Bone marrow (tissue), 2 donors: ENCODE results near the gene SIX5.

Experiments
- DNase-seq, 2 donors: peaks; one replicate each; lab custom pipeline; 2025; lab: John Stamatoyannopoulos, UW

Gene SIX5

GRCh38 chr19:45792470-45793177, 23.6 kb upstream of the SIX5 start, which contains the start of gene DMWD:
DMWD (minus strand) TSS chr19:45792845; CDS start chr19:45792756, 89 bp downstream.
- peak; percentile 91 to 92 for DNase-seq

GRCh38 chr19:45791744-45792469, 22.9 kb upstream of the SIX5 start:
- DNase-seq: no peak

- peak; percentile 40 to 79 for DNase-seq
Observed at GRCh38 chr19:45790942-45791341, 21.9 kb upstream of the SIX5 start.

- no peak for DNase-seq
Observed at GRCh38 chr19:45789035-45789786, 20.2 kb upstream of the SIX5 start.

- DNase-seq: no peak
Observed at GRCh38 chr19:45786533-45786894, 17.5 kb upstream of the SIX5 start.

GRCh38 chr19:45785781-45786532, 16.9 kb upstream of the SIX5 start:
- DNase-seq: no peak

GRCh38 chr19:45785097-45785496, 16.0 kb upstream of the SIX5 start:
- DNase-seq: no peak

- DNase-seq: no peak
Observed at GRCh38 chr19:45784096-45784495, 15.0 kb upstream of the SIX5 start.

GRCh38 chr19:45782820-45783785, 14.1 kb upstream of the SIX5 start:
- DNase-seq: no peak

- DNase-seq: no peak
Observed at GRCh38 chr19:45782162-45782691, 13.2 kb upstream of the SIX5 start, which contains the start of gene DMPK. DMPK (minus strand) TSS chr19:45782490; CDS start chr19:45782352, 138 bp downstream.

GRCh38 chr19:45781214-45782161, 12.4 kb upstream of the SIX5 start:
- peak in 1 of 2 donors; percentile 13 for DNase-seq

GRCh38 chr19:45780448-45781213, 11.6 kb upstream of the SIX5 start:
- no peak for DNase-seq

GRCh38 chr19:45780146-45780447, 11.0 kb upstream of the SIX5 start:
- no peak for DNase-seq

- DNase-seq: peak; percentile 28 to 58
Observed at GRCh38 chr19:45779231-45780145, 10.4 kb upstream of the SIX5 start.

GRCh38 chr19:45778010-45778661, 9.1 kb upstream of the SIX5 start:
- no peak for DNase-seq

GRCh38 chr19:45777395-45777961, 8.4 kb upstream of the SIX5 start:
- no peak for DNase-seq

- no peak for DNase-seq
Observed at GRCh38 chr19:45774765-45775164, 5.7 kb upstream of the SIX5 start.
